ENCODE results near the gene TMEM147. TPM values are rescaled to one million over a fixed set of nuclear protein-coding genes. Genes with fewer than 3 reads are reported as not detected.

TMEM147 gene
- total and polyA plus RNA-seq, 2 of the 13 experiments (the other 11 are each of a cell fraction or from before 2014, with no cell fraction given) = 141 to 176 TPM

GRCh38 chr19:35569281-35569781 lies 23.9 kb downstream of the TMEM147 start (continued):
- TF ChIP-seq ZNF790 (CRISPR knock-in tag; IDR thresholded peaks at IDR 0.05; ENCODE audit: borderline replicate concordance) = no peak
- TF ChIP-seq DNMT3B (CRISPR knock-in tag; conservative IDR thresholded peaks at IDR 0.05) = no peak
- no peak for TF ChIP-seq ATM (IDR thresholded peaks at IDR 0.05; ENCODE audit: borderline replicate concordance)
- peak; percentile 38; the same call in 1 of the 2 replicates for TF ChIP-seq ZNF710 (CRISPR knock-in tag; IDR thresholded peaks at IDR 0.05; ENCODE audit: borderline replicate concordance)
- TF ChIP-seq ZNF609 (CRISPR knock-in tag; IDR thresholded peaks at IDR 0.05; ENCODE audit: borderline replicate concordance) = peak; percentile 89
- peak; percentile 37; the same call in 1 of the 2 replicates for TF ChIP-seq ZNF629 (CRISPR knock-in tag; conservative IDR thresholded peaks at IDR 0.05)
- TF ChIP-seq, protein P1, sequence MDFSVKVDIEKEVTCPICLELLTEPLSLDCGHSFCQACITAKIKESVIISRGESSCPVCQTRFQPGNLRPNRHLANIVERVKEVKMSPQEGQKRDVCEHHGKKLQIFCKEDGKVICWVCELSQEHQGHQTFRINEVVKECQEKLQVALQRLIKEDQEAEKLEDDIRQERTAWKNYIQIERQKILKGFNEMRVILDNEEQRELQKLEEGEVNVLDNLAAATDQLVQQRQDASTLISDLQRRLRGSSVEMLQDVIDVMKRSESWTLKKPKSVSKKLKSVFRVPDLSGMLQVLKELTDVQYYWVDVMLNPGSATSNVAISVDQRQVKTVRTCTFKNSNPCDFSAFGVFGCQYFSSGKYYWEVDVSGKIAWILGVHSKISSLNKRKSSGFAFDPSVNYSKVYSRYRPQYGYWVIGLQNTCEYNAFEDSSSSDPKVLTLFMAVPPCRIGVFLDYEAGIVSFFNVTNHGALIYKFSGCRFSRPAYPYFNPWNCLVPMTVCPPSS (IDR thresholded peaks at IDR 0.05) = no peak
- peak; percentile 98 for TF ChIP-seq HIC2 (CRISPR knock-in tag; IDR thresholded peaks at IDR 0.05; ENCODE audit: low read depth)
- no peak for TF ChIP-seq TAF15 (IDR thresholded peaks at IDR 0.05; ENCODE audit: low read depth, low read length, poor library complexity, severe bottlenecking)
- TF ChIP-seq ZNF709 (CRISPR knock-in tag; IDR thresholded peaks at IDR 0.05) = no peak
- no peak for TF ChIP-seq ZBTB14 (CRISPR knock-in tag; IDR thresholded peaks at IDR 0.05)
- no peak for TF ChIP-seq SP2 (CRISPR knock-in tag; IDR thresholded peaks at IDR 0.05)
- TF ChIP-seq, protein P2, sequence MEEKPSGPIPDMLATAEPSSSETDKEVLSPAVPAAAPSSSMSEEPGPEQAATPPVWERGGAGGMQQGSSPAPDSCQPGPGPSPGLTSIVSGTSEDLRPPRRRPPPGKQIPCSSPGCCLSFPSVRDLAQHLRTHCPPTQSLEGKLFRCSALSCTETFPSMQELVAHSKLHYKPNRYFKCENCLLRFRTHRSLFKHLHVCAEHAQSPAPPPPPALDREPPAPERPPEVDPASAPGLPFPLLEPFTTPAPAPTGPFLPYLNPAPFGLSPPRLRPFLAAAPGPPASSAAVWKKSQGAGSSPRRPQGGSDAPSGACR (CRISPR knock-in tag; IDR thresholded peaks at IDR 0.05) = no peak
- TF ChIP-seq RFX1 (IDR thresholded peaks at IDR 0.05) = no peak
- no peak for TF ChIP-seq XBP1 (CRISPR knock-in tag; IDR thresholded peaks at IDR 0.05)
- TF ChIP-seq MEF2D (CRISPR knock-in tag; IDR thresholded peaks at IDR 0.05) = no peak
- TF ChIP-seq REXO4 (CRISPR knock-in tag; IDR thresholded peaks at IDR 0.05; ENCODE audit: borderline replicate concordance) = no peak
- peak; percentile 17; the same call in 1 of the 2 replicates for TF ChIP-seq MYC (CRISPR knock-in tag; IDR thresholded peaks at IDR 0.05; ENCODE audit: borderline replicate concordance)

Measured in HepG2 (cell line).